NCI-H2107 treated with DMSO at 0.1 percent for 48 hours (cell line): Measurements from ENCODE around the gene PFN4.
A peak's percentile ranks its signal among the peaks of the same experiment; 100 is the strongest.
"Not testable (repeated sequence)": the region's sequence is repeated elsewhere in the genome, so short reads cannot be mapped to it uniquely, and the experiment has no call there.

Experiments
- DNase-seq: peaks from one replicate; lab custom pipeline; 2025; ENCODE audit not compliant: unreplicated experiment; lab: John Stamatoyannopoulos, UW

PFN4 gene, protein sequence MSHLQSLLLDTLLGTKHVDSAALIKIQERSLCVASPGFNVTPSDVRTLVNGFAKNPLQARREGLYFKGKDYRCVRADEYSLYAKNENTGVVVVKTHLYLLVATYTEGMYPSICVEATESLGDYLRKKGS

DNA sequence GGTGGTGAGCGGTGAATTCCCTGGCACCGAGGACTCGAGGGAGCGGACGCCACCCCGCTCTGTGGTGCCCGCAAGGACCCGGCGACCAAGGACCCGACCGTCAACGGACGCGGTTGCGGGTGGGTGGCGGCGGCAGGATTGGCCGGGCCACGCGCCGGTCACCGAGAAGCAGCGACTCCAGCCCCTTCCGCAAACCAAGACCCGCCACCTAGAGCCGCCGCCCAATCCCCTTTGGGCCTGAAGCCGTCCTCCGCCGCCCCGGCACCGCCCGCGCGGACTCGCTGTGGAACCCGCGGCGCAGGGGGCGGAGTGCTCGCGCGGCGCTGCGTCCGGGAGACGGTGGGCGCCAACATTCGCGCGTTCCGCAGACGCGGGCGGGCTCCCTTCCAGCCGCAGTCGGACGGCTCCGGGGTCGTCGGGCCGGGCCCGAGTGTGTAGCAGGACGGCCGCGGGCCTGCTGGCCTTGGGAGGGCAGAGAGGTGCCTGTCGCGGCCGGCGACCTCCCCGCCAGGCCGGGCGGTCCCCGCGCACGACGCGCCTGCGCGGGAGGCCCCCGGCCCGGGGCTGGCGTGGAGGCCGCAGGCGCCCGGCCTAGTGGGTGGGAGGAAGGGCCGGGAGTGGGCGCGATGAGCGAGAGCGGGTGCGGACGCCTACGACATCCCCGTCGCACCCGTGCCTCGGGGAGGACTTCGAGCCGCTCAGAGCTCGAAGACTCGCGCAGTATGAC is at the start of gene PFN4, which contains the start of gene FAM228B:
PFN4 (minus strand) TSS at position 140 of the 727 bp plus-strand sequence. CDS start 799 bp downstream, outside the sequence.
FAM228B (plus strand) TSS at position 275 of the 727 bp plus-strand sequence. CDS start 893 bp downstream, outside the sequence.
- peak; percentile 86 for DNase-seq

DNA sequence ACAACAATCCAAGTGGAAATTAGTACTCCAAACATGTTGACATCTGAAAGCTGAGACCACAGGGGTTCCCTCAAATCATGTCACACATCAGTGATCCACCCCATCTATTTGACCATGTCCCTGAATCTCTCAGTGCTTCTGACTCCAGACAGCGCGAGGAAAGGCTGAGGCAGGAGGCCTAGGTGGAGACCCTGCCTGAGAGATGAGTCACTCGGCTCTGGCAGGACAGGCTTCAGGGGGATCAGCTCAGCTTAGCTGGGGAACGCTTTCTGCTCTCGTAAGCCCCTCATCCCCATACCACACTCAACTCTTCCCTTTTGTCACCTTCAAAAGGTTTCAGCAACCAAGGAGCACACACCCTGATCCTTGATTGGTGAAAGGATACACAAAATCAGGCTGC is 45.9 kb upstream of the PFN4 start:
- DNase-seq = no peak

DNA sequence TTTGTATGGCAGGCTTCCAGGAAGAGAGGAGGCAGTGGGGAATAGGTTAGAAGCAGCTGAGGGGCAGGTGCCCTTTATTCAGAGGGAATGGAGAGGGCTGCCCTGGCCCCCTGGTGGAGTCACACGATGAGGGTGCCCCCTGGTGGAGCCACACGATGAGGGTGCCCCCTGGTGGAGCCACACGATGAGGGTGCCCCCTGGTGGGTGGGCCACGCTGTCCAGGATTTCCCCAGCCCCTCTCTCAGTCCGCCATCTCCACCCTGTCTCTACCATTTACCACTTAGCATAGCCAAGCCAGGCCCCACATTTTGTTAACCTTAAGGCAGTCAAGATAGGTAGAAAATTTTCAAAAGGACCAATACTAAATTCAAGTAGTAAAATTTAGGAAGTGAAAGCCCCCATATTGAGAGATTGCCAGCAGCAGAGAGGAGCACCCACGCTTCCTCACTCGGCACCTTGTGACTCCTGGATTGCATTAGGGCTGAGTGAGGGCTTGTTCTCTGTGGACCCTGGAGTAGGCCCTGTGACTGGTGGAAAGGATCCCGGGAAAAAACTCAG is 41.4 kb upstream of the PFN4 start:
- no peak for DNase-seq

DNA sequence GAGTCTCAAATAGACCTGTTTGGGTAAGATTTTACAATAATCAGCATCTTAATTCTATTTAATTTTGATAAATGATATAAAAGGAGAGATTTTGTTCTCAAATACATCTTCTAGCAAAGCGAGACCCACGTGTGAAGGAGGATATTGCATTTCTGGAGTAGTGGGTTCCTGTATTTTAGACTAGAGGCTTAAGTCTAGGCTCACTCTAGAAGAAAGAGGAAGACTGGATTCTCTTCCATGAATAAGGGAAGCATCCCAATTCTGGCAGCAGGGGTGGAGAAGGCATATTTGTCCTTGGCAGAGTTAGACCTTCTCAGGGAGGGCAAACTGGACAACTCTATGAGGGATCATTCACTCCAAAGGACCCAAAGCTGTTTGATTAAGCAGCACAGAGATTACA is 40.5 kb upstream of the PFN4 start:
- DNase-seq = no peak

DNA sequence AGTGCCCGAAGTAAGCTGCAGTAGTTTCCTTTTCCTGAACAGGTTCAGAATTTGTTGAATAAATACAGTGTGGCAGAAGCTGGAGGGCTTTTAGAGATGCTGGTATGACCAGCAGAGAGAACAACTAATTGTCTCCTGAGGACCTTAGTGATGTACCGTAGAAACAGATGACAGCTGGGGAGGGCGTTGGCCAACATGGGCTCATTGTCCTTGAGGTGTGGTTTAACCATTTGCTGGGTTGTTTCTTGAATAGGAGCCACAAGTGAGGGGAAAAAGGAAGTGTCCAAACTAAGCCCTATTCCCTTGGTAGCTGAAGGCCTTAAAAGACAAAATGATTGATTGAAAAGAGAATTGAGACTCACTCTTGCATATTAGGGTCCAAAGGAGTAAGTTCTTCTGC is 40.1 kb upstream of the PFN4 start:
- no peak for DNase-seq

DNA sequence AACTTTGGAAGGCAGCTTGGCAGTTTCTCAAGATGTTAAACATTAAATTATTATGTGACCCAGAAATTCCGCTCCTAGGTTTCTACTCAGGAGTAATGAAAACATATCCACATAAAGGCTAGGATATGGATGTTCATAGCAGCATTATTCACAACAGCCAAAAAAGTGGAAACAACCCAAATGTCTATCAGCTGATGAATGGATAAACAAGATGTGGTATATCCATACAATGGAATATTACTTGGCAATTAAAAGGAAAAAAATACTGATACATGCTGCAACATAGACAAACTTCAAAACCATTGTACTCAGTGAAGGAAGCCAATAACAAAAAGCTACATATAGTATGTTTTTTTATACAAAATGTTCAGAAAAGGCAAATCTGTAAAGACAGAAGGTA is 39.4 kb upstream of the PFN4 start:
- no peak for DNase-seq

DNA sequence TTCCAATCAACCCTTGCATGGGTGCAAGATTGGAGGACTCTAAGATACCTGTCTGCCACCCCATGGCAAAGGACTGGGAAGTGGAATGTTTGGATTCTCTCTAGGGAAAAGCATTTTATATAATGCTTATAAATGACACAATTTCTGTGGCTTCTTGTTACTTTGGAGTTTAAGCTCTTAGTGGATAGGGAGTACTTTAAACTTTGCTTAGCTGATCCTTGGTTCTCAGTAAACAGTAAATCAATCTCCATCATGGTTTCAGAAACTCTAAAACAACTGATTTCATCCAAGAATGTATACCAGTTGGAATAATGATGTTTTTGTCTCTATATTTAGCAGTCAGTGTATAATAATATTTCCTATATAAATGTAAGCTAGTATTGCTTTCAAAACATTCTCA is 37.6 kb upstream of the PFN4 start:
- no peak for DNase-seq

DNA sequence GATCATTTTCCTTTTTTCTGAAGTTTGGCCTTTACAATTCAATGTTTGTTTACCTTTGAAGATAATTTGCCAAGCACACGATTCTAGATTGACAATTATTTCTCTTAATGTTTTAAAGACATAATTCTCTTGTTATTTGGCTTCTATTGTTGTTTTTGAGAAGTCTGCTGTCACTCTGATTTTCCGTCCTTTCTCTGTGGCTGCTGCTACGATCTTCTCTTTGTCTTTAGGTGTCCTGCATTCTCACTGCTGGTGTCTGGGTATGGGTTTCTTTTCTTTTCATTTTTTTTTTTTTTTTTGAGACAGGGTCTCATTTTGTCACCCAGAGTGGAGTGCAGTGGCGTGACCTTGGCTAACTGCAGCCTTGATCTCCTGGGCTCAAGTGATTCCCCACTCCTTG is 36.6 kb upstream of the PFN4 start:
- no peak for DNase-seq

DNA sequence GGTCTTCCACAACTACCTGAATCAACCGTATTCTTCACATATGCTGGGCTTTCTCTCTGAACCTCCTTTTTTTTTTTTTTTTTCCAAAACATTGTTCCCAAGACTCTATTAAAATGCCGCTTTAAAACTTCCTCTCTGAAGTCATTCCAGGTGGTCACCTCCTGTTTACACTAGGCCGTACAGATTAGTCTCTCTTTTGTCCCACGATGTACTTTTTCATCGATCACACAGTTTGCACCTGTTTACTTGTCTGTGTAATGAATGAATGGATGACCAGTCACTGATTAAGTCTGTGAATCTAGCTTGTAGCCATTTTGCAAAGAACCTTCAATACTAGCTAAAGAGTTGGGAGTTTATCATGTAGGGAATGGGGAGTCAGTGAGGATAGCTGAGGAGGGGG is 35.0 kb upstream of the PFN4 start:
- DNase-seq = no peak

DNA sequence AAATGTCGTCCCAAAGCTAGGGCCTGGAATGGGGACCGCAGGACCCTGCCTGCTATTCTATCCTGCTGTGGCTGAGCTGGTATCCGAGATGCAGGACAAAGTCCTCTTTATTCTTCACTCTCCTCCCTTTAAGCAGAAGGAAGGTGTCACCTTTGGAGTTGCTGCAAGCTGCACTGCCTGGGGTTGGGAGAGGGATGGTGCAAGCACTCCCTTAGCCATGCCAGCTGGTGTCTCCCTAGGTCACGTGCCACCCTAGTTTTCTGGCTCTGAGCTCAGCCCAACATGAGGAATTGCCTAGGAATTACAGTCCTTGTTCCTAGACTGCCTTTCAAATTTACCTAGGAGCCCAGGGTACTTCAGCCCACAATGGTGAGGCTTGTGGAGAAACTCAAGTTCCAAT is 30.3 kb upstream of the PFN4 start:
- DNase-seq = no peak

DNA sequence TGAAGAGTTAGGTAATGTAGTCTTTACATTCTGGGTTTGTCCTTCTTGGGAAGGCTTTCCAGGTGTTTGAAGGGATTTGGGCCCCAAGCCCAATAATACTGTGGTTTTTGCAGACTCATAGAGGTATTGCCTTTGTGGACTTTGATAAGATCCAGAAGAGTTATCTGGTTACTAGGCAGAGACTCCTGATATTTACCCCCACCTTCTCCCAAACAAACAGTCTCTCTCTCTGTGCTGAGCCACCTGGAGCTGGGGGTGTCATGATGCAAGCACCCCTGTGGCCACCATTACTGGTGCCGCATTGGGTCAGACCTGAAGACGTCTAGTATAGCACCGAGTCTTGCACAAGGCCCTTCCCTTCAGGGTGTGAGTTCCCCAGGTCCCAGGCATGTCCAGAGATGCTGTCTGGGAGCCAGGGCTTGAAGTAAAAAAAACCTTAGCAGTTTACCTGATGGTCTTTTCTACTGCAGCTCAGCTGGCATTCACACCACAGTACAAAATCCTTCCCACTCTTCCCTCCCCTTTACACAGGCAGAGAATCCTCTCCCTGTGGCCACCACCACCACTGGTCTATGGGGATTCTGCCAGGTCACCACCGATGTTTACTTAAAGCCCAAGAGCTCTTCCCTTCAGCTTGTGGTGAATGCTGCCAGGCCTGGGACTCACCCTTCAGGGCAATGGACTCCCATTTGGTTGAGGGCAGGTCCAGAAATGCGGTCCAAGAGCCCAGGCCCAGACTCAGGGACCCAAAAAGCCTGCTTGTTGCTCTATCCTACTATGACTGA is 29.5 kb upstream of the PFN4 start:
- DNase-seq = no peak

DNA sequence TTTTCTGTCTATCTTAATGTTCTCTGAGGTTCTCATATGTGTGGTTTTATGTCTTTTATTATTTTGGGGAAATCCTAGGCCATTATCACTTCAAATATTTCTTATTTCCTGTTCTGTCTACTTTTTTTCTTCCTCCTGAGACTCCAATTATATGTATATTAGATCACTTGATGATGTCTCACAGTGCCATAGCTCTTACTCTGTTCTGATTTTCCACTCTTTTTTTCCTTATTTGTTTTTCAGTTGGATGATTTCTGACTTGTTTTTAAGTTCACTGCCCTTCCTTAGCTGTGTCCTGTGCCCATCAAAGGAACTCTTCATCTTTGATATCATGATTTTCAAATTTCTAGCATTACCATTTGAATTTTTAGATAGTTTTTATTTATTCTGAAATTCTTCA is 24.2 kb upstream of the PFN4 start:
- no peak for DNase-seq

DNA sequence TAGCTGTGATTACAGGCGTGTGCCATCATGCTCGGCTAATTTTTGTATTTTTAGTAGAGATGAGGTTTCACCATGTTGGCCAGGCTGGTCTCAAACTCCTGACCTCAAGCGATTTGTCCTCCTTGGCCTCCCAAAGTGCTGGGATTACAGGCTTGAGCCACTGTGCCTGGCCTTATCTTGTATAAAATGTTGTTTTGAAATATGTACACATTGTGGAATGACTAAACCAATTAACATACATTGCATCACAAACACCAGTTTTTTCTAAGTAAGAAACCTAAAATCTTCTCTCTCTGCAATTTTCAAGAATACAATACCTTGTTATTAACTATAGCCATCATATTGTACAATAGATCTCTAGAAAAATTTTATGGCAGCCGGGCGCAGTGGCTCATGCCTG is 17.2 kb upstream of the PFN4 start:
- DNase-seq = not testable (repeated sequence)

DNA sequence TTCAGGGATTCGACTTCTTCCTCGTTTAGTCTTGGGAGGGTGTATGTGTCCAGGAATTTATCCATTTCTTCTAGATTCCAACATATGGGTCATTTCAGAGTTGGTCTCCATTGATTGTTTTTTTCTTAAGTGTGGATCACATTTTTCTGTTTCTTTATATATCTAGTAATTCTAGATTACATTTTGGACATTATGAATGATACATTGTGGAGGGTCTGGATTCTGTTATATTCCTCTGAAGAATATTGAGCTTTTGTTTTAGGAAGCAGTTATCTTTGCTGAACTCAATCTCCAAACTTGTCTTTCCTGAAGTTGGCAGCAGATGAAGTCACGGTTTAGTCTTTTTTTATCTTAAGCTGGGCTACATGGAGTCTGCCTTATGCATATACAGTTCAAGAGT is 9.4 kb upstream of the PFN4 start:
- DNase-seq = no peak

DNA sequence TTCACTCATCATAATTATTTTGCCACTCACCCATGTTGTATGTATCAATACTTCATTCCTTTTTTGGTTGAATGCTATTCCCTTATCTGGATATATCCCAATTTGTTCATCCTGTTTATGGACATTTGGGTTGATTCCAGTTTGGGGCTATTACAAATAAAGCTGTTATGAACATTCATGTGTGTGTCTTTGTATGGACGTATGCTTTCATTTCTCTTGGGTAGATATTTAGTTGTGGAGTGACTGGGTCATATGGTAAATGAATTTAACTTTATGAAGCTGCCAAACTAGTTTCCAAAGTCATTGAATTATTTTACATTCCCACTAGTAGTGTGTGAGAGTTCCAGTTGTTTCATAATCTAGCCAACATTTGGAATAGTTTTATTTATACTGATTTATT is 2.8 kb upstream of the PFN4 start:
- DNase-seq = no peak

DNA sequence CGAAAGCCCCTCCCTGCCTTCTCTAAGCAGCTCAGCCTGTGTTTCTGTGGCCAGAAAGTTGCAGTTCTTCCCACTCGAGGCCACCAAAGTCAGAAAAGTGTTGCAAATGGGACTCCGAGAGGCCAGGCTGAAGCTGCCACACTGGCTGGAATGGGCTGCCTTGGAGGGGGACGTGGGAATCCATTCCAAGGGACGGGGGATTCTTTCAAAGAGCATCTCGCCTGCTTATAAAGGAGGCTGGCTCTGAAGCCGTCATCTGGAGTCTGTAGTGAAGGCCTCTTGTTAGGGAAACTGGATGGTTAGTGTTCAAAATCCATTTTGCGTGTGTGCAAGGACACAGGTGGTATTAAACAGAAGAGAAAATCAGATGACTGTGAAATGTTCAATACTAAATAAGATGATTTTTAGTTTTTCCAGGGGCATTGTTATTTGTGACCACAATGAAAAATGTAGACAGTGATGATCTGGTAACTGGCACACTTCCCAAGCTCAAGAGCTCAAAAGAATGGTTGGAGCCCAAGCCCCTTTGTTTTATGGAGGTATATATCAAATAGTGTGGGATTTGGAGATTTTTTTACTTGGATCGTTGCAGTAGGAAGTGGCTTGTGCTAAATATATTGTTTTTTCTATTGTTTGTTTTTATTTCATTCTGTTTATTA is 917 bp upstream of the PFN4 start:
- peak; percentile 7 for DNase-seq

DNA sequence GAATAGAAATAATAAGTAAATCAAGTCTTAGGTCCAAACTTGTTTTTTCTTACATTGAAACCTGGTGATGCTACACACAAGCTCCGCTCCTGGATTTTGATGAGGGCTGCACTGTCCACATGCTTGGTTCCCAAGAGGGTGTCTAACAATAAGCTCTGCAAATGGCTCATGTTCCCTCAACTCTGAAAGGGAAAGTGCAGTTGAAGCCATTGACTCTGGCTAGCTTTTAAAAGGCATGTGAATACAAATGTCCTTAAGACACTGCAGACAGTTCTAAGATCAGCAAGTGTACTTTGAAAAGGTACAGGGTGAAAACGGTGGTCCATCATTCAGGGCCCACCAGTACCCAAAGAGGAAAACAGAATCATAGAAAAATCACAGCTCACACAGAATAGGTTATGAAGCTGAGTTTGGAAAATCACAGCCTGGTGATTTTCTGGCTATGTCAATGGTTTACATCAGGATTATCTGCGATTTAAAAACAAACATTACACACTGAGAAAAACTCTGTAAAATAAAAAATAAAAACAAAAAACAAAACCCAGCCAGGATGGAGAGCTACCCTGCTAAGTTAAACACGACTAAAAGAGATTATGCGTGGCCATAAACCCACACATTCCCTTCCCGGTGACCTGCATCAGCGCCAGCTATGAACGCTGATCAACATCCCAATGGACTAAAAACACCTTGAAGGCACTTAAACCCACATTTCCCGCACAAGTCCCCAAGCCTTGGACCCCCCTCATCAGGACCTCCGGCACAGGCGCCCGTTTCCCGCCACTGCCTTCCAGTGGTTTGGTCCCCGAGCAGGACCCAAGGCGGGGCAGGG is 554 bp downstream of the PFN4 start:
- DNase-seq = peak; percentile 12

DNA sequence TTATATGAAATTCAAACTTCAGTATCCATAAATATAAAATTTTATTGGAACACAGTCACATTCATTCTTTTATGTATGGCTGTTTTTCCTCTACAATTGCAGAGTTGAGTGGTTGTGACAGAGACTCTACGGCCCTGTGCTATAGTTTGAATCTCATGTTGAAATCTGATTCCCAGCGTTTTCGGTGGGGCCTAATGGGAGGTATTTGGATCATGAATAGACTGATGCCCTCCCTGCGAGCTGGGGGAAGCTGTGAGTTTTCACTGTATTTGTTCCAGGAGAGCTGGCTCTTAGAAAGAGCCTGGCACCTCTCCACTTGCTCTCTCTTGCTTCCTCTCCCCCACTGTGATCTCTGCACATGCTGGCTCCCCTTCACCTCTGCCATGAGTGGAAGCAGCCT is 1.7 kb downstream of the PFN4 start:
- peak; percentile 58 for DNase-seq

DNA sequence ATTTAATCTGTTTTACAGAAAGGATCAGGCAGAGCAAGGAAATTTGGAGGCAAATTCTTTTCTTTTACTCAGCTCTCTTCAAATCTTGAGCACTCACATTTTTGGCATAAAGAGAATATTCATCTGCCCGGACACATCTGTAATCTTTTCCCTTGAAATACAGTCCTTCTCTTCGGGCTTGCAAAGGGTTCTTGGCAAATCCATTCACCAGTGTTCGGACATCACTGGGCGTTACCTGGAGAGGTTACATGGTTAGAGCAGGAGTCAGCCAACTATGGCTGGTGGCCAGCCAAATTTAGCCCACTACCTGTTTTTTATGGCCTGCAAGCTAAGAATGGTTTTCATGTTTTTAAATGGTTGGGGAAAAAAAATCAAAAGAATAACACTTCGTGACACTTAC is 2.1 kb downstream of the PFN4 start:
- DNase-seq = no peak

DNA sequence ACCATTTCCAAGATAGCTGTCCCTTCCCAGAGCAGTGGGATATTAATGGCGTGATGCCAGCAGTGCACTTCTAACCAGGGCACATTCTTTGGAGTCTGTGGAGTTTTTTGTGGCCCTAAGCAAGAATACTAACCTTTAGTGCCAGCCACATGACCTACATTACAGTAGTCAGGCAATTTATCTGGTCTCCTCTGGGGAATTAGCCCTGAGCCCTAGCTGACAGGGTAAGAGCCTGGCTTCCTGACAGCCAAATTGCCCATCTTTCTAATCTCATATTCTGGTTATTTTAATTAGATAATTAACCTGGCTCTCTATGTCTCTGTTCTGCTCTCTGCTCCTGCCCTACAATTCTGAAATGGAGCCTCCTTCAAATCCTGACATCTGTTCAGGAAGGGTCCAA is 5.2 kb downstream of the PFN4 start:
- no peak for DNase-seq
